Measurements from ENCODE around the gene UQCC2.

- TF ChIP-seq TAF1 (IDR thresholded peaks at IDR 0.05; ENCODE audit: borderline replicate concordance, low read depth, low read length) (no peak), POLR2AphosphoS5 (IDR thresholded peaks at IDR 0.05; ENCODE audit: low read depth, low read length) (no peak; the same call in 1 of the 2 replicates)
Observed at GRCh38 chr6:33697845-33698244, 13.7 kb downstream of the UQCC2 start.
